HG03432 (cell line): Measurements from ENCODE around the gene GGT5.
"Not testable (repeated sequence)": the region's sequence is repeated elsewhere in the genome, so short reads cannot be mapped to it uniquely, and the experiment has no call there.

Experiments
- ATAC-seq: cut with Tn5 transposase; IDR thresholded peaks from one replicate; pipeline ENCODE4 v1.9.1; 2021; ENCODE audit warnings: mild to moderate bottlenecking, moderate library complexity; ENCODE audit not compliant: unreplicated experiment

GGT5 gene

GRCh38 chr22:24185001-24185500 is 59.8 kb downstream of the GGT5 start:
- no peak for ATAC-seq

DNA sequence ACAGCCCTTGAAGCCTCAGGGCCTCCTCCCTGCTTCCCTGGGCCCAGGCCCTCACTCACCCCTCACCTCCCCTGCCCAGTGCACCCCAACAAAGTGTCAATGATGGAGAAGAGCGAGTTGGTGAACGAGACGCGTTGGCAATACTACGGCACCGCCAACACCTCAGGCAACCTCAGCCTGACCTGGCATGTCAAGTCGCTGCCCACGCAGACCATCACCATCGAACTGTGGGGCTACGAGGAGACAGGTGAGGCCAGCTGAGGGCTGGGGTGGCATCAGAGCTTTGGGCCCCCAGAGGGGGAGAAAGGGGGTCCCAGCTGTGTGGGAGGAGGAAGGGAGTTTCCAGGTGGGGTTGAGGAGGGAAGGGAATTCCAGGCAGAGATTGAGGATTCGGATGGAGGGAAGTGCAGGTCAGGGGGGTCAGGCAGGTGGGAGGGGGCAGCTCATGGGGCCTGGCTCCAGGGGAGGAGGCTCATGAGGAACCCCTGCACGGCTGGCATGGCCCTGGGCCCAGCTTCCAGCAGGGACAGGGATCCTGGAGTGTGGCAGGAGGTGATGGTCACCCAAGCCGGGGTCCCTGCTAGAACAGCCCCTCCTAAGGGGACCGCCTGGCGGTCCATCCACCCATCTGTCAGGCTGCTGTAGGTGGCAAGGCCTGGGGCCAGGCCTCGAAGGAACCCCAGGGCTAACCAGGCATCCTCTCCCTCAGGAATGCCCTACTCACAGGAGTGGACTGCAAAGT is 60.7 kb downstream of the GGT5 start:
- ATAC-seq = no peak

DNA sequence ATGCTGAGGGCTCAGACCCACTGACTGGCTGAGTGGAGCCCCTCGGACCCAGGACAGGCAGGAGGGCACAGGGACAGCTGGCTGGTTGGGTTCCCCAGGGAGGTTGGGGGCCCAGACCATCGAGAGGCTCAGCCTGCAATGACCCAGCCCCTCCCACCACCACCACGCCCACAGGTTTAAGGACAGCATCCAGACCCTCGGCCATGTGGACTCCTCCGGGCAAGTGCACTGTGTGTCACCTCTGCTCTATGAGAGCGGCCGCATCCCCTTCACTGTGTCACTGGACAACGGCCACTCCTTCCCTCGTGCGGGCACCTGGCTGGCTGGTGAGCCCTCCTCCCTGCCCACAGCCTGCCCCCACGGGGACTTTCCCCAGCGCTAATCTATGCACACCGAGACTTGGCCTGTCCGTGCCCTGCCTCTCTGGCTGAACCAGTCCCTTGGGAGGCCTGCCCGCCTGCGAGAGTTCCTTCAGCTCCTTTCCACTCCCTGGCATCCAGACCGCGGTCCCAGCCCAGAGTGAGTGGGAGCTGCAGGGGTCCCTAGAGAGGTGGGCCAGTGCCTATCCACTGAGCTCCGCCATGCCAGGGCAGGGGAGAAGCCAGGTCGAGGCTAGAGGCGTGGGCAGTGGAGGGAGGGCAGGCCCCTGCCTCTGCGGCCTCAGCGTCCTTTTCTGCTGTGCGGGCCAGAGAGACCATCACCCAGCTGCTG is 61.4 kb downstream of the GGT5 start:
- ATAC-seq = peak; percentile 52

GRCh38 chr22:24182900-24183246 is 62.0 kb downstream of the GGT5 start:
- ATAC-seq = not testable (repeated sequence)

DNA sequence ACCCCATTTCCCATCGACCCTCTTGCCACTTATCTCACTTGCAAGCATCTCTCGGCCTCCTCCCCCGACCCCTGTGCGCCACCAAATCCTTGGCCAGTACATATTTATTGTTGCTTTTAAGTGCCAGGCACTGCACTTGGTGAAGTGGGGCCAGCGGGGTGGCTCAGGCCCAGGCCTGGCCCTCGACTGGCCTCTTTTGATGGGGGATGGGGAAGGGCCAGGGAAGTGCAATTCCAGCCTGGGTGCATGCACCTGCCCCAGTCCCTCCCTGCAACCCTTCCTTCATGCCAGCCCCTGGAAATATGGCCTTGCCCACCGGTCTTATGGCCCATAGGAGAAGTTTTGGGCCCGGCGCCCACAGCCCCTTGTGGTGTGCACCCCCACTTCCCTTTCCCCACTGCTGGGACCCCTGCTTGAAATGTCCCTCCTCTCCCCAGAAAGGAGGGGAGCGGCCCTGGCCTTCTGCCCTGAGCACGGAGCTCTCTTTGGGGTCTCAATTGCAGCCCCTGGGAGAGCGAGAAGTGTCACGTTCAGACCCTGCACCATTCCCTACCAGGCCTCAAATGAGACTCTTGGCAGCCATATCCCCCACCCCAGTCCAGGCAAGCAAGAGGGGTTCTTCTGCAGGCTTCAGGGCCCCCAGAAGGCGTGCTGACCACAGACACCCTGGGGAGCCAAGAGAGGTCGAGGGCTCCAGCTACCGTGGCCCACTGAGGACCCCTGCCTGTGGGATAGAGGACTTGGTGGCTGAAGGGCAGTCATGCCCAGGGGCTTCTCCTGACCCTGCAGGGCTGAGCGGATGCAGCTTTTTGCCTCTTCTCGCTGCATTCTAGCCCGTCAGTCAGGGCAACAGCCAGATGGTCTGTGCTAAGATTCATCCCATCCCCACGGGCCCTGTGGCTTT is 62.6 kb downstream of the GGT5 start:
- no peak for ATAC-seq

- no peak for ATAC-seq
Observed at GRCh38 chr22:24181088-24181995, 63.5 kb downstream of the GGT5 start, which contains the start of gene SUSD2. TSS of gene SUSD2 (plus strand) at chr22:24181487. CDS start at chr22:24181520, 33 bp downstream.

DNA sequence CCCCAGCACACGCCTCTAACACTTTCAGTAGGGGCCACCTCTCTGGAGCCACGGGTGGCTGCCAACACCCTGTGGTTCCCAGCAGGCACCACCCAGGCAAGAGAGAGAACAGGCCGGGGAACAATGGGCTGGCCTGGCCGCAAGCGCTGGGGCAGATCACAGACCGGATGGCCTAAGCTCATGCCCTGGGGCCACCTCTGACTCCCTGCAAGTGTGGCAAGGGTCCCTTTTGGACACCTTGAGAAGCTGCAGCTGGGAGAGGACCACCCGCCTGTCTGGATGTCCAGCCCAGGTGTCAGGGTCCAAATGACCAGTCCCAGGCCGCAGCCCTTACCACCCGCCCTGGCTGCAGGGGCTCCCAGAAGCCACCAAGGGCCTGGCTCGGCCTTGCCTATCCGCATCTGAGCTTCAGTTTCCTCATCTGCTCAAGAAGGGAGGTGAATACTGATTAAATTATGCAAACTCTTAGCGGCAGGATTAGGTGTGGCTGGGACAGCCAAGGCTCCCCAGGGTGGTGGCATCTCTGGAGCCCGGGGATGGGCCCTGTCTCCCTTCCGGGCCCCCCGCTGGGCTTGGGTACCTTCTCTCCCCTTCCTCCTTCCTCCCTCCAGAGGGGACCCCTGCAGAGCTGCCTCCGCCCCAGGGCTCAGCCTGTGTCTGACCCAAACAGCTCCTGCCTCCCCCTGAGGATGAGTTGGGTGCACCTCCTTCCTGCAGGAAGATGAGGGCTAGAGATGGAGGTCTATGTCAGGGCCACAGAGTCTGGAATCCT is 64.4 kb downstream of the GGT5 start:
- no peak for ATAC-seq

DNA sequence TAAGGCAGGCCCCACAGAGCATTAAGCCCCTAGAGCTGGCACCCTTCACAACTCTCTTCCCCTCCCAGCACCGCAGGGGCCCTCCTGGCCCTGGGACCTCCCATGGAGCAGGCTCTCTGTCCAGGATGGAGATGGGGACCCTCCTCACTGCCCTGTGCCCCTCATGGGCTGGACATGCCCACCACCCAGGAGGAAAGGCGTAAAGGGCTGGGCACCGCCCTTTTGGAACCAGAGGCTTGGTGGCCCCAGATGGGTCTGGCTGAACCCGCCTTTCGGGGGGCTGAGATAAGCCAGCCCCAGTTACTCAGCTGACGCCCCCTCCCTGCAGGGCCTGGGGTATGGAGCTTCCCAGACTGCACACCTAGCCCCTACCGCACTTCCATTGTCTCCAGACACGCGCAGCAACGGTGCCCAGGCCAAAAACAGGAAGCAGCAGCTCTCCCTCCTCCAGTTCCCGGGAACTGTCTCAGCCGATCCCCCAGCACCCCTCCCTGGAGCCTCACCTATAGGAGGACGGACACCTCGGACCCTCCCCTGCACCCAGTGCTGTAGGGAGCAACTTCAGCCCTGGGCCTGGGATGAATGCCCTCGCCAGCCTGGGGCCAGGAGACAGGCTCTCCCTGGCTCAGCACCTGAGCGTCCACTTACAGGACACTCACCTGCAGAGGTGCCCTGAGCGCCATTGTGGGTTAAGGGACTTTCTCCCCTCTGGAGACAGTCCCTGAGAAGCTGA is 65.2 kb downstream of the GGT5 start:
- no peak for ATAC-seq

GRCh38 chr22:24178502-24179440 is 66.1 kb downstream of the GGT5 start:
- no peak for ATAC-seq

DNA sequence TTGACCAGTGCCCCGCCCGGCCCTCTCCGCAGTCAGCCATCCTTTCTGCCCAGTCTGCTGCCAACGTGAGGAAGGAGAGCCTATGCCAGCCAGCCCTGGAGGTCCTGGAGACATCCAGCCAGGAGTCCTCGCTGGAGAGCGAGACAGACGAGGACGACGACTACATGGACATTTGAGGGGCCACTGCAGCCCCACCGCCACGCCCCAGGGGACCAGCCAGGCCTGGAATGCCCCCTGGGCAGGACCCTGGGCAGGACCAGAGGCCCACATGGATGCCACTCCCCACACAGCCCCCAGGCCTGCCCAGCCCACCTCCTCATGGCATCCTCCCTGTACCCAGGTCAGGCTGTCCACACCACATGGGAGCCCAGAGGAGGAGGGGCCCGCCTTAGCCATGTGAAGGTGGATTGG is 66.9 kb downstream of the GGT5 start:
- no peak for ATAC-seq

DNA sequence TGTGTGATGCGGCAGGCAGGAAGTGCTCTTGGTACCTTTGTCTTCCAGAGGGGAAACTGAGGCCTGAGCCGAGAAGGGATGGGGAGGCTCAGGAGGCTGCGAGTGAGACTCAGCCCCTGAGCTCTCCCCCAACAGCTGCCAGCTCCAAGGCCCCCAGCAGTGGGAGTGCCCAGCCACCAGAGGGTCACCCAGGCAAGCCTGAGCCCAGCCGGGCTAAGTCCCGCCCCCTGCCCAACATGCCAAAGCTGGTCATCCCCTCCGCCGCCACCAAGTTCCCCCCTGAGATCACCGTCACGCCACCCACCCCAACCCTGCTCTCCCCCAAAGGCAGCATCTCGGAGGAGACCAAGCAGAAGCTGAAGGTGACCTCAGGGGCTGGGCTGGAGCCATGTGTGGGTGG is 67.4 kb downstream of the GGT5 start:
- no peak for ATAC-seq

GRCh38 chr22:24177045-24177444 is 67.8 kb downstream of the GGT5 start:
- no peak for ATAC-seq

GRCh38 chr22:24176630-24177029 is 68.3 kb downstream of the GGT5 start:
- ATAC-seq = no peak

- no peak for ATAC-seq
Observed at GRCh38 chr22:24176040-24176439, 68.8 kb downstream of the GGT5 start.

DNA sequence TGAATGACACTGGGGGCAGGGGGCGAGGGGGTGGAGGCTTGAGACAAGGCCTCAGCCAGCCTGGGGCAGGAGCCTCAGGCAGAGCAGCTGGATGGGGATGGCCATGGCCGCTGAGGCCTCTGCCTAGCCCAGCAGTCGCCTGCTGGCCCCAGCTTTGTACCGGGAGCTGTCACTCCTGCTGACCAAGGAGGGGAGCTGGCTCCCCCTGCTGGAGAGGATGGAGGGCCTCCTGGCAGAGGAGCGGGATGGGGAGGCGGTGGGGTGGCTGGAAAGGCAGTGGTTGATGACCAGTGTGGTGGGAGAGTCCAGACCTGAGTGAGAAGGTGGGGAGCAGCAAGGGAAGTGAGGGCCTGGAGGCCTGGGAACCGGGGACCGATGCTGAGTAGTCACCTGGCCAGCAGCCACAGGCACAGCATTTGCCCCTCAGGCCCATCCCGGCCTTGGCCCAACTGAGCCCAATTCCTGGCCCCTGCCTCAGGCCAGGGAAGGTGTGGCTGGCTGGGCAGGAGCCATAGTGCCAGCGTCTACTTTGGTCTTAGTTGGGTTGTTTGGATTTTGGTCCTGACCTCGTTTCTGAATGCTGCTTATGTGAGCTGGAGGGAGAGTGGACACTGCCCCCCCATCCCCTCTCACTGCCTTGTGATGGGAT is 69.6 kb downstream of the GGT5 start:
- no peak for ATAC-seq

- ATAC-seq = no peak
Observed at GRCh38 chr22:24171822-24172221, 73.1 kb downstream of the GGT5 start.

GRCh38 chr22:24170632-24171031 is 74.2 kb downstream of the GGT5 start:
- ATAC-seq = no peak
